Mesenchymal stem cell (in vitro differentiated cells and primary cell): ENCODE measurements around the gene MEGF11.

Experiments
- DNase-seq: peaks from one replicate; pipeline ENCODE4 v3.0.0-alpha.2; 2013
- H2AFZ ChIP-seq: one replicate; pipeline ENCODE4 v1.6.1; 2013; ENCODE audit warnings: low read depth, mild to moderate bottlenecking, control low read depth, inconsistent platforms, low read length, moderate library complexity
- H2AK5ac ChIP-seq: 2 replicates; pipeline ENCODE4 v1.6.1; 2013; ENCODE audit warnings: low read length, moderate library complexity, mild to moderate bottlenecking, inconsistent platforms; ENCODE audit not compliant: severe bottlenecking
- H2BK120ac ChIP-seq: one replicate; pipeline ENCODE4 v1.6.1; 2013; ENCODE audit warnings: low read depth, mild to moderate bottlenecking, inconsistent platforms, low read length, moderate library complexity
- H2BK12ac ChIP-seq, 2 experiments: one replicate each; pipeline ENCODE4 v1.6.1; 2013; ENCODE audit warnings: inconsistent platforms in 2 of 2, low read length in 2 of 2, mild to moderate bottlenecking in 2 of 2, moderate library complexity in 2 of 2, control low read depth in 1 of 2
- H2BK15ac ChIP-seq: one replicate; pipeline ENCODE4 v1.6.1; 2013; ENCODE audit warnings: mild to moderate bottlenecking, low read depth, inconsistent platforms; ENCODE audit not compliant: poor library complexity, severe bottlenecking
- H2BK5ac ChIP-seq: 2 replicates; pipeline ENCODE4 v1.6.1; 2013; ENCODE audit warnings: low read depth, mild to moderate bottlenecking, low read length, control low read depth, inconsistent platforms; ENCODE audit not compliant: poor library complexity, severe bottlenecking
- H3K14ac ChIP-seq, 2 experiments: one replicate each; pipeline ENCODE4 v1.6.1; 2013; ENCODE audit warnings: inconsistent platforms in 2 of 2, low read length in 2 of 2, control low read depth in 1 of 2, mild to moderate bottlenecking in 1 of 2, moderate library complexity in 1 of 2
- H3K18ac ChIP-seq, 2 experiments: one replicate each; pipeline ENCODE4 v1.6.1; 2013; ENCODE audit warnings: inconsistent platforms in 2 of 2, low read length in 2 of 2, control low read depth in 1 of 2, low read depth in 1 of 2, mild to moderate bottlenecking in 1 of 2
- H3K23ac ChIP-seq, 2 experiments: one replicate each; pipeline ENCODE4 v1.6.1; 2013; ENCODE audit warnings: inconsistent platforms in 2 of 2, low read length in 2 of 2, mild to moderate bottlenecking in 2 of 2, moderate library complexity in 2 of 2, control low read depth in 1 of 2
- H3K27ac ChIP-seq: 2 replicates; pipeline ENCODE4 v1.5.1; 2013; ENCODE audit warnings: mild to moderate bottlenecking, moderate library complexity, low read length, control low read depth, inconsistent platforms; ENCODE audit not compliant: poor library complexity, severe bottlenecking
- H3K27me3 ChIP-seq, 2 experiments: 2 replicates each; pipeline versions ENCODE4 v1.6.1 to v1.7.0; 2013; ENCODE audit warnings: low read length in 2 of 2, mild to moderate bottlenecking in 2 of 2, moderate library complexity in 2 of 2, control low read depth in 1 of 2, inconsistent platforms in 1 of 2; ENCODE audit not compliant: control insufficient read depth in 1 of 2, insufficient read depth in 1 of 2
- H3K36me3 ChIP-seq, 2 experiments: 2 replicates each; pipeline versions ENCODE4 v1.6.1 to v1.7.0; 2013; ENCODE audit warnings: low read length in 2 of 2, control low read depth in 1 of 2, inconsistent platforms in 1 of 2, low read depth in 1 of 2, mild to moderate bottlenecking in 1 of 2; ENCODE audit not compliant: insufficient read depth in 2 of 2, control insufficient read depth in 1 of 2
- H3K4ac ChIP-seq, 2 experiments: one replicate each; pipeline ENCODE4 v1.6.1; 2013; ENCODE audit warnings: inconsistent platforms in 2 of 2, low read length in 2 of 2, mild to moderate bottlenecking in 2 of 2, moderate library complexity in 2 of 2, control low read depth in 1 of 2, low read depth in 1 of 2
- H3K4me1 ChIP-seq: 2 replicates; pipeline ENCODE4 v1.6.1; 2013; ENCODE audit warnings: low read depth, low read length, control low read depth; ENCODE audit not compliant: control insufficient read depth, insufficient read depth
- H3K4me2 ChIP-seq: 2 replicates; pipeline ENCODE4 v1.6.1; 2013; ENCODE audit warnings: low read length, mild to moderate bottlenecking, inconsistent platforms; ENCODE audit not compliant: poor library complexity, severe bottlenecking
- H3K4me3 ChIP-seq, 2 experiments: 2 replicates each; pipeline versions ENCODE4 v1.5.1 to v1.7.0; 2013; ENCODE audit warnings: low read length in 2 of 2, mild to moderate bottlenecking in 2 of 2, control low read depth in 1 of 2, low read depth in 1 of 2; ENCODE audit not compliant: insufficient read depth in 1 of 2
- H3K79me1 ChIP-seq: replicated peaks from 2 replicates; pipeline ENCODE4 v1.6.1; 2013; ENCODE audit warnings: mild to moderate bottlenecking, control low read depth, low read length, inconsistent platforms; ENCODE audit not compliant: poor library complexity, severe bottlenecking
- H3K9ac ChIP-seq: 2 replicates; pipeline ENCODE4 v1.7.0; 2013; ENCODE audit warnings: mild to moderate bottlenecking, low read length, moderate library complexity
- H3K9me3 ChIP-seq: 2 replicates; pipeline ENCODE4 v1.7.0; 2013; ENCODE audit warnings: mild to moderate bottlenecking, low read length; ENCODE audit not compliant: control insufficient read depth
- H4K8ac ChIP-seq: one replicate; pipeline ENCODE4 v1.6.1; 2013; ENCODE audit warnings: inconsistent platforms, mild to moderate bottlenecking, low read length, moderate library complexity
- H4K91ac ChIP-seq: one replicate; pipeline ENCODE4 v1.6.1; 2013; ENCODE audit warnings: mild to moderate bottlenecking, low read length, inconsistent platforms
- WGBS: methylation state at CpG from one replicate; pipeline ENCODE4 v1.1.7; 2013; ENCODE audit warnings: mixed read lengths; 5-methylcytosine and 5-hydroxymethylcytosine counted together

Gene MEGF11

GRCh38 chr15:66219339-66219738, 34.2 kb downstream of the MEGF11 start:
- Histone ChIP-seq H3K4ac (no peak overlapping the region), H3K27me3 (peaks cover 65 to 76% of the 10 kb centered on the region in 2 experiments), H3K27ac (no peak overlapping the region), H2AFZ (no peak overlapping the region), H2BK15ac (no peak overlapping the region), H3K79me1 (no peaks in the 10 kb centered on the region), H4K91ac (no peak overlapping the region), H3K9me3 (no peaks in the 10 kb centered on the region), H4K8ac (no peak overlapping the region), H2BK5ac (no peak overlapping the region), H3K36me3 (no peaks in the 10 kb centered on the region), H2BK120ac (no peak overlapping the region), H3K4me3 (no peak overlapping the region), H2BK12ac (no peak overlapping the region), H3K18ac (no peak overlapping the region), H3K4me2 (no peak overlapping the region), H3K14ac (no peak overlapping the region), H3K4me1 (no peaks in the 10 kb centered on the region), H2AK5ac (no peak overlapping the region), H3K9ac (no peak overlapping the region), H3K23ac (no peak overlapping the region)
- DNase-seq = no peak
- WGBS = 88% methylated on average over 1 of the region's 2 CpGs

GRCh38 chr15:66216806-66217205, 36.7 kb downstream of the MEGF11 start:
- Histone ChIP-seq H3K14ac (no peak overlapping the region), H3K36me3 (no peaks in the 10 kb centered on the region), H2BK5ac (no peak overlapping the region), H3K4me3 (no peak overlapping the region), H3K9ac (no peak overlapping the region), H3K27me3 (peaks cover 63 to 82% of the 10 kb centered on the region in 2 experiments), H2BK15ac (no peak overlapping the region), H2BK12ac (no peak overlapping the region), H3K79me1 (no peaks in the 10 kb centered on the region), H4K91ac (no peak overlapping the region), H2AK5ac (no peak overlapping the region), H3K4ac (no peak overlapping the region), H3K27ac (no peak overlapping the region), H2AFZ (no peak overlapping the region), H4K8ac (no peak overlapping the region), H2BK120ac (no peak overlapping the region), H3K18ac (no peak overlapping the region), H3K4me2 (no peak overlapping the region), H3K9me3 (no peaks in the 10 kb centered on the region), H3K4me1 (no peaks in the 10 kb centered on the region), H3K23ac (no peak overlapping the region)
- 69% methylated on average over 2 of the region's 2 CpGs for WGBS
- no peak for DNase-seq

GRCh38 chr15:66215811-66216210, 37.7 kb downstream of the MEGF11 start:
- Histone ChIP-seq H3K9ac (no peak overlapping the region), H3K79me1 (no peaks in the 10 kb centered on the region), H3K4me2 (no peak overlapping the region), H3K27me3 (peaks cover 57 to 79% of the 10 kb centered on the region in 2 experiments), H2BK15ac (no peak overlapping the region), H3K9me3 (no peaks in the 10 kb centered on the region), H3K14ac (no peak overlapping the region), H3K4ac (no peak overlapping the region), H3K4me3 (no peak overlapping the region), H2BK120ac (no peak overlapping the region), H3K18ac (no peak overlapping the region), H2AK5ac (no peak overlapping the region), H3K27ac (no peak overlapping the region), H3K36me3 (no peaks in the 10 kb centered on the region), H2AFZ (no peak overlapping the region), H2BK12ac (no peak overlapping the region), H3K4me1 (no peaks in the 10 kb centered on the region), H4K8ac (no peak overlapping the region), H2BK5ac (no peak overlapping the region), H3K23ac (no peak overlapping the region), H4K91ac (no peak overlapping the region)
- 80% methylated on average over 4 of the region's 4 CpGs for WGBS
- no peak for DNase-seq

- no peak overlapping the region for H2AK5ac ChIP-seq
- H2AFZ ChIP-seq = no peak overlapping the region
- H3K4me2 ChIP-seq = no peak overlapping the region
- H2BK15ac ChIP-seq = peak overlapping the region; percentile 52
- no peaks in the 10 kb centered on the region for H3K4me1 ChIP-seq
- WGBS = 53% methylated on average over 4 of the region's 4 CpGs
- peaks cover 55 to 84% of the 10 kb centered on the region in 2 experiments for H3K27me3 ChIP-seq
- no peaks in the 10 kb centered on the region for H3K9me3 ChIP-seq
- no peak overlapping the region for H4K91ac ChIP-seq
- no peak overlapping the region for H4K8ac ChIP-seq
- no peak overlapping the region for H3K4ac ChIP-seq
- no peak overlapping the region for H3K14ac ChIP-seq
- no peak overlapping the region for H3K18ac ChIP-seq
- no peak overlapping the region for H2BK120ac ChIP-seq
- no peak overlapping the region for H3K23ac ChIP-seq
- DNase-seq = no peak
- H2BK12ac ChIP-seq = no peak overlapping the region
- H3K4me3 ChIP-seq = no peak overlapping the region
- H3K79me1 ChIP-seq = no peaks in the 10 kb centered on the region
- no peak overlapping the region for H2BK5ac ChIP-seq
- H3K27ac ChIP-seq = no peak overlapping the region
- no peak overlapping the region for H3K9ac ChIP-seq
- H3K36me3 ChIP-seq = no peaks in the 10 kb centered on the region
Measured at GRCh38 chr15:66214246-66214645, 39.3 kb downstream of the MEGF11 start.
